DMS153 (cell line): Measurements from ENCODE around the gene NAA80.
A peak's percentile ranks its signal among the peaks of the same experiment; 100 is the strongest.

Experiments used
- DNase-seq: peaks from one replicate; lab custom pipeline; 2025; lab: John Stamatoyannopoulos, UW

Gene NAA80

DNA sequence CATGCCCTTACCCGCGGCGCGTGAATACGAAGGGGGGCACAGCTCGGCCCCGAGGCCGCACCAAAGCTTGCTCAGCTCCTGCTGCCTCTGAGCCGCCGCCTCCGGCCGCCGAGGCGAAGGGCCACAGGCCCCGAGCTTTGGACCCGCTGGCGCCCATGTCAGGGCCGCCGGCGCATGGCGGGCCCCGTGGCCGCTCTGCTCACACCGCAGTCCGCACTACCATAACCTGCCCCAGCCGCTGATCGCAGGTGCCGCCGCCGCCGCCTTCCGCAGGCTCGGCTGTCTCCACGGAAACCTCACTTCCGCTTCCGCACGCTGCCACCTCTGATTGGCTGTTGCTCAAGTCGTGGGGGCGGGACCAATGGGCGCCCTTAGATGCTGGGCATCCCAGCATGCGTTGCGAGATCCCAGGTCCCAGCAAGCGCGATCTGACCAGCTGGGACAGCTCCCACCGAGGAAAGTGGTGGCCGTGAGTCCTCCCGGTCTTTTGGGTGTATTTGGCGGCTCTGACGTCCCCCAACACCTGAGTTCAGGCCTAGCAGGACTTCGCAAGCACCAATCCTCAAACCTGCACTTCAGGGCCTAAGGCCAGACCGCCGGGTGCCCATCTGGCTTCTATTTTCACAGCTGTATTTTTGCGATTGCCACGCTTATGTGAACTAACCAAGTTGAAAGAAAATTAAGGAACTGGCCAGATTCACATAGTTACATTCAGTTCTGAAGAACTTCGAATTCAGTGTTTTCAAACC, 28.9 kb upstream of the NAA80 start, which contains the start of gene TUSC2:
Gene TUSC2 (minus strand): TSS at position 281 of the 749 bp plus-strand sequence. CDS start 124 bp downstream, at position 157.
- peak; percentile 82 for DNase-seq

DNA sequence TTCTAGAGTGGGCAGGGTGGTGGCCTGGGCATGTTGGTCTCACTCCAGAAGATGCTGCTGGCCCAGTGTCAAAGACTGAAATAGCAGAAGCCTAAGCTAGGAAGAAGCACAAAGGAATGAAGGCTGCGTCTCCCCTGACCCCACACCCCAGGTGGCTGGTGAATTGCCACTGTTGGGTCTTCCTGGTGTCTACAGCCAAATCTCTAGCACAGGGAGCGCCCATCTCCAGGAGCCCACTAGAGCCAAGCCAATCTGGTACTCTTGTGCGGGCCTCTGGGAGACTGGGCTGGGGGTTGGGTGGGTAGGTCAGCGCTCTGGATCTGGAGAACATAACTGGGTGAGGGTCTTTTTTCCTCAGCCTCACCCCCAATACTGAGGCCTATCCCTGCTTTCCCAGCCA, 27.9 kb upstream of the NAA80 start:
- no peak for DNase-seq

DNA sequence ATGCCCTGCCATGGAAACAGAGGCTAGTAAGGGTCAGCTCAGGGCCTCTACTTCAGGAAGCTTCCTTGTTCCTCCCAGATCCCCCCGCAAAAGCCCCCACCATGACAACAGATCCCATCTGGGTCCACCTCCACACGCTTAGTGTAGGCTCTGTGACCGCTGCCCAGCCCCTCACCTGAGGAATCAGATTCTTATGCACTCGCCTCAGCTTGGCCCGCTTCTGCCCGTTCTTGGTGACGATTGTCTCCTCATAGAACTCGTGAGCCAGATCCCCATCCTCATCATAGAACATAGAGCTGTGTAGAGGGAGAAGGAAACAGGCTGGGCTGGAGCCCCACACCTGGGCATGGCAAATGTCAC, 27.0 kb upstream of the NAA80 start:
- DNase-seq: no peak

GRCh38 chr3:50325497-50326181, 26.4 kb upstream of the NAA80 start:
- no peak for DNase-seq

GRCh38 chr3:50325113-50325480, 25.9 kb upstream of the NAA80 start:
- DNase-seq: no peak

- no peak for DNase-seq
Observed at GRCh38 chr3:50324351-50325112, 25.3 kb upstream of the NAA80 start.

GRCh38 chr3:50323614-50324199, 24.5 kb upstream of the NAA80 start:
- no peak for DNase-seq

- no peak for DNase-seq
Observed at GRCh38 chr3:50323092-50323600, 23.9 kb upstream of the NAA80 start.

GRCh38 chr3:50322386-50323091, 23.3 kb upstream of the NAA80 start, which contains the start of gene HYAL2:
Gene HYAL2, minus strand, starts transcription at chr3:50322745. Its CDS starts 2,256 bp downstream, at chr3:50320489.
- DNase-seq: peak; percentile 41

DNA sequence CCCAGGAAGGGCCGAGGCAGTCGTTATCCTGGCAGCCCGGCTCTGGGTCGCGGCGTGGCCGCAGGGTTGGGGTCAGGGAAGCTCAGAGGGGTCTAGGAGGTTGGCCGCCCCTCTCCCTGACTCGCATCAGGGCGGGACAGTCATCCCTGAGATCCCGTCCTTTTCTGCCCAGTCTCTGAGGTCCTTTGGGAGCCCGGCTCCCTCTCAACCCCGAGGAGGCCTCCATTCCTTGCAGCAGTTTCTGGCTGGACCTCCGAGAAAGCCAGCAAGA, 22.8 kb upstream of the NAA80 start:
- no peak for DNase-seq

- peak; percentile 54 for DNase-seq
Observed at GRCh38 chr3:50321336-50322114, 22.3 kb upstream of the NAA80 start.

- DNase-seq: no peak
Observed at GRCh38 chr3:50320853-50321335, 21.7 kb upstream of the NAA80 start.

- no peak for DNase-seq
Observed at GRCh38 chr3:50319894-50320625, 20.9 kb upstream of the NAA80 start.

DNA sequence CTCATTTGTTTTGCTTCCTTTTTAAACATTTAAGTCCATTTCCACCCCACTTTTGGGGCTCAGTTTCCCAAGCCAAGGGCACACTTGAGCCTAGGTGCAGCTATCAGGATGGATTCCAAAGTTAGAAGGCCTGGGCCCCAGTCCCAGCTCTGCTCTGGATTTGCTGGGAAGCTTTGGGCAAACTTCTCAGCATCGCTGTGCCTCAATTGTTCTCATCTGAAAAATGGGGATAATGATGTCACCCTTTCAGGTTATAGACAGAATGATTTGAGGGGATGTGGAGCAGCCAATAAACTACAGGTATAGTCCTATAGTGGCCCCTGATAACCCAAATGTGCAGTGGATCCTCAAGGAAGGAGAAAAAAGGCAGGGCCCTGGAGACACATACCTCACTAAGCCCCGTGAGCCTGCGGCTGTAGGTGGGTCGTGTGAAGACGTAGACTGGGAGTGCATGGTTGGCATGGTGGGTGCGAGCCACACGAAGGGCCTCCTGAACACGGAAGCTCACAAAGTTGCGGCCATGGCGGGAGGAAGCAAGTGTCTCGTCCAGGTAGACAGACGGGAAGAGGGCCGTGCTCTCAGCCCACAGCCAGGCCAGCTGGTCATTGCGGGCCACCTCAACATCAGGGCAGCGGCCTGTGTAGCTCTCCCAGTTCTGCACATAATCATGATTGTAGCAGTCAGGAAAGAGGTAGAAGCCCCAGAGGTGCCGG, 20.1 kb upstream of the NAA80 start:
- no peak for DNase-seq

GRCh38 chr3:50318615-50319014, 19.4 kb upstream of the NAA80 start:
- DNase-seq: no peak

GRCh38 chr3:50318163-50318562, 19.0 kb upstream of the NAA80 start:
- no peak for DNase-seq

- no peak for DNase-seq
Observed at GRCh38 chr3:50317300-50317699, 18.1 kb upstream of the NAA80 start.

DNA sequence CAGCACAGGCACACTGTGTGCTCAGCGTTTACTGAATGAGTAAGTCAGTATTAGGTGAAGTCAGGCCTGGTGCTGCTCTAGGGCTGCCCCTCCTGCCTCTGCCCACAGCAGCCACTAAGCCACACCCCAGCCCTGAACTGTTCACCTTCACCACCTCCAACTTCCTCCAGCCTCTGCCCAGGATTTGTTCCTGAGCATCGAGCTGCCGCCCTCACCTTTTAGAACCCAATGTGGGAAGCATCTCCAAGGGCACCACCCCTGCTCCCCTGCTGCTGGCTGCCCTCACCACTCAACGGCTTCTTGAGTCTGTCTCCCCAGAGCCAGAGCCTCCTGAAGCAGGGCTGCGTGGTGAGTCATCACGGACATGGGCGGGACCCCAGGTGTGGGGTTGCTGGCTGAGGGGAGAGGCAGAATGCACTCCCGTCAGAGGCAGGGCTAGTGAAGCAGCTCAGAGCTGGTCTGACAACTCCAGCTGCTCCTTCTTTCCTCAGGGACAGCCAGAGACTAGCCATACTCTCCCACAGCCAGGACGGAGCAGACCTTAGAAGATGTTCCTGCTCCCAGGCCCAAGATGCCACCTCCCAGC, 17.5 kb upstream of the NAA80 start:
- no peak for DNase-seq

GRCh38 chr3:50314816-50315215, 15.6 kb upstream of the NAA80 start:
- DNase-seq: no peak
